GM18909 (cell line): ENCODE measurements around the gene SLC4A11.
"Not testable (repeated sequence)": the region's sequence is repeated elsewhere in the genome, so short reads cannot be mapped to it uniquely, and the experiment has no call there.

ENCODE experiments used
- ATAC-seq: cut with Tn5 transposase; IDR thresholded peaks from one replicate; pipeline ENCODE4 v1.9.1; 2021; ENCODE audit warnings: mild to moderate bottlenecking; ENCODE audit not compliant: unreplicated experiment, poor library complexity

Gene SLC4A11

GRCh38 chr20:3208786-3209256, 30.2 kb downstream of the SLC4A11 start:
- ATAC-seq: no peak

GRCh38 chr20:3204124-3204794, 34.7 kb downstream of the SLC4A11 start, which contains the start of gene DDRGK1:
TSS of gene DDRGK1 (minus strand) at chr20:3204682. CDS start at chr20:3204627, 55 bp downstream.
- ATAC-seq: peak; percentile 74

- ATAC-seq: peak; percentile 27
These were observed 35.5 kb downstream of the SLC4A11 start for GRCh38 chr20:3203315-3204123.

GRCh38 chr20:3202965-3203314, 36.0 kb downstream of the SLC4A11 start:
- peak; percentile 3 for ATAC-seq

GRCh38 chr20:3199976-3200755, 38.8 kb downstream of the SLC4A11 start:
- no peak for ATAC-seq

- ATAC-seq: no peak
These were observed 39.8 kb downstream of the SLC4A11 start for GRCh38 chr20:3199206-3199605.

DNA sequence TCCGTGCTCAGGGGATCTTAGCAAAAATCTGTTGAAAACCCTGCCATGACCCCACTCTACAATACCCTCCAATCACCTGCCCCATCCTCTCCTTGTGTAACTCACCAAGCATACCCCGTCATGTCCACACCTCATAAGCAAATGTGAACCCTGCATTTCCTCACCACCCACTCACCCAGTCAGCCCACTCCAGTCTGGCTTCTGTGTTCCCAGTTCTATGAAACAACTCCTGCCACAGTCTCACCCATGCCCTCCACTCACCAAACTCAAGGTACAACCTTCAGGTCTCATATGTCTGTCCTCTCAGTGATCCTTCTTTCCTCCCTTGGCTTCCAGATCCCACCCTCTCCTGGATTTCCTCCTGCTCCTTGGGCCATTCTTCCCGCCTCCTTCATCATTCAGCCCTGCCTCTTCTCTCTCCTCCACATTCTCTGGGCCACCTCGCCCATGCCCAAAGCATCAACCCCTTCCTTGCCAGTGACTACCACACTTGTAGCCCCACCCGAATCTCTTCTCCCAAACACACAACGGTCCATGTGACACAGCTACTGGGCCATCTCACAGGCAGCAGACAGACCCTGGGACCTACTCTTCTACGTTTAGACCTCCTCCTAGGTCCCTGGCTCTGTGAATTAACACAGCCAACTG, 43.3 kb downstream of the SLC4A11 start:
- no peak for ATAC-seq

DNA sequence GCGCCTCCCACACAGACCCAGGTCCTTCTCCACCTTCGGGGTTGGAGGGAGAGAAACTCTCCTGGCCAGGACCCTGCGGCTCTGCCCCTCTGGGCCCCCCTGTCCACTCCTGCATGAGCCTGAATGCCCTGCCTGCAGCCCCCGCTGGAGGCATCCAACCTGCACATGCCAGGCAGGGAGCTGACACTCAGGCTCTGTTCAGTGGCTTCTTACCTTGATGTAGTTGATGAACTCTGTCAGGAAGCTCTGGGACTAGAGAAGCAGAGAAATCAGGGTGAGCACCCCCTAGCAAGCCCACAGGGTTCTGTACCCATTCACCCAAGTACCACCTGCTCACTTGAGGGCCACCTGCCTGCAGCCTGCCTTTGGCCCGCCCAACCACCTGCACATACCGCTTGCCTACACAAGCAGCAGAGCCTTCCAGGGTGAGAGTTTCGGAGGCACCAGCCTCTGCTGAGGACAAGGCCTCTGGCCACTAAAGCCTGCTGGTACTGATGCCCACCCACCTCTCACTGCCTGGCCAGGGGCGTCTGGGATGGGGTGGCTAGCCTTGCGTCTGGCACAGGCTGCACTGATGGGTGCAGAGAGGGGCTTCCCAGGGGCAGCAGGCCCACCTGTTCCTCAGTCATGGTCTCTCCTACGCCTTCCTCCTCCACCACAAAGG, 44.2 kb downstream of the SLC4A11 start:
- no peak for ATAC-seq

DNA sequence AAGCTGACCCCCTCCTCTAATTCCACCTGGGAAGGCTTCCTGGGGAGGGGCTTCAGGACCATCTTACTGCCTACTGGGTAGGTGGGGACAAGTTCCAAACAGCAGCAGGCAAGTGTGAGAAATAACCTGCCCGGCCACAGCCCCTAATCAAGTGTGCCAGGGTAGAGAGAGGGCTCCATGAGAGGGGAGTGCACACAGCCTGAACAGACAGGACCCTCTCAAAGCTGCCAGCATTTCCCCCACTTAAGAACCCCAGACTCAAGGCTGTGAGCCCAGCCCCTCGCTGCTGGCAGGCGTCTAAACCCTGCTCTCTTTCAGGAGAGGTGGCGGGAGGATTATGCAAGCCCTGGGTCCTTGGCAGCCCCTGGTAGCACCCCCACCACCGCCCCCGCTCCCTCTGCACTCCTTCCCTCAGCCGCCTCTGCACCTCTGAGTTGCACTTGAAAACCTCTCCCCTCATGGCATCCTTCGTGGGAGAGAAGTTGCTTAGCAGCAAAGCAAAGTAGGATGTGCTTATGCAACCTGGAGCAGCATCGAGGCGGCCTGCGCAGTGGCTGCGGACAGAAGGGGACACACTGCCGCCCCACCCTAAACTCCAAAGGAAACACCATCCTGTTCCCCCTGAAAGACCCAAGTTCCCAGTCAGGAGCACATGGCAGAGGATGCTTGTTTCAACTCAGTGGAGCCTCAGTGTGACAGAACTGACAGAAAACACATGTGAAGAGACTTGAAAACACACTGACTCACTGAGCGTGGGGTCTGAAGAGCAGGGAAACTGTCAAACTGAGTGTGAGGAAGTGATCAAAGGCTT, 45.0 kb downstream of the SLC4A11 start:
- ATAC-seq: no peak

DNA sequence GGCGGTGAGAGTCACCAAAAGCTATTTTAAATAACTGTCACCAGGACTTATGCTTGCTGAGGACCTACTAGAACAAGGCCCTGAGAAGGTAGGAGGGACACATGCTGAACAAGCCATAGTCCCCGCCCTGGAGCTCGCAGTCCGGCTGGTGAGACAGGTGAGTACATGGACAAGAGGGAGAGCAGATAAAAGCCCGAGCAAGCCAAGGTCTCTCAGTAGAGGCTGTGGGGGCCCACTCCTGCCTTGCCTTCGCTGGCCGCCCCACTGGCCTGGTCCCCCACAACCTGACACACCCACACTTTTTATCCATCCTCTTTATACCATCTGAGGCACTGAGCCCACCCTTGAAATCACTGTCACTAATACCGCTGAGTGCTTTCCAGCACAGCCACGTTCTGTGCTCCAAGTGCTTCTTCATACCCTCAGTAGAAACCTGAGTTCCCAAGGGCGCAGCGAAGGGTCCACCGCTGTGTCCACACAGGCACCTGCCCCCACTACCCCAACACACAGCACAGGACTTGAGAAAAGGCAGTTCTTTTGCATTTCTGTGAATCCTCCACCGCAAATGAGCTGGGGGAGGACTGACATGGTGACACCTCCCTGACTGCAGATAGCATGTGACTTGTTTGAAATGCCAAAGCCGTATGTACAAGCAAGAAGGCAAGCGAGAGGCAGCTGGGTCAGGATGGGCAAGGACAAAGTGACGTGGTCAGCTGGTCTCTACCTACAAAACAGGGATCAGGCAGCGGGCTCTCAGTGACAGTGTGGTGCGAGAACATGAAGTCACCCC, 46.6 kb downstream of the SLC4A11 start:
- ATAC-seq: no peak

GRCh38 chr20:3190681-3191111, 48.3 kb downstream of the SLC4A11 start:
- no peak for ATAC-seq

DNA sequence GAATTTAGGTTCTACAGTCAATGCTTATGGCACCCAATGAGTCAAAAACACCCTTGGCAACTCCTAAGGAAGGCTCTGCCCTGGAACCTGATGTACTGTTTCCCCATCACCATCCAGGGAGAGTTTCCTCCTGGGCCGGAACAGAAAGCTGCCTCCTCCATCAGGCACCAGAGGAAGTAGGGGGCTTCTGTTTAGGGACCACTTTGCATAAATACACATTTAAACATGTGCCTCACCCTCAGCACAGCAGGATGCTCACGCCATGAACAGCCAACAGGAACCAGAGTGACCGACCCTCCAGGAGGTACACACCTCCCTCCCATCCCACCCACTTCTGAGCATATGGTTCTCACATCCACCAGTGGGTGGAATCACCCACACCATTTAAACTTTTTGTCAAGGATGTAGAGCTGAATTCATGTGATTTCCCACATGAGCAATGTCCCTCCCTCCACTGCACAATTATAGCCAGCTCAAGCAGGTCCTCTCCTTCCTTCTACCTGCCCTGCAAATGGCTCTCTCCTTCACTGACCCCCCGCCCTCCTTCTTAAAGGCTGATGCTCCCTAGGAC, 49.3 kb downstream of the SLC4A11 start:
- no peak for ATAC-seq

GRCh38 chr20:3188823-3189413, 50.1 kb downstream of the SLC4A11 start:
- ATAC-seq: no peak

- not testable (repeated sequence) for ATAC-seq
These were observed 51.1 kb downstream of the SLC4A11 start for GRCh38 chr20:3187861-3188260.

GRCh38 chr20:3183896-3184612, 54.9 kb downstream of the SLC4A11 start:
- no peak for ATAC-seq

DNA sequence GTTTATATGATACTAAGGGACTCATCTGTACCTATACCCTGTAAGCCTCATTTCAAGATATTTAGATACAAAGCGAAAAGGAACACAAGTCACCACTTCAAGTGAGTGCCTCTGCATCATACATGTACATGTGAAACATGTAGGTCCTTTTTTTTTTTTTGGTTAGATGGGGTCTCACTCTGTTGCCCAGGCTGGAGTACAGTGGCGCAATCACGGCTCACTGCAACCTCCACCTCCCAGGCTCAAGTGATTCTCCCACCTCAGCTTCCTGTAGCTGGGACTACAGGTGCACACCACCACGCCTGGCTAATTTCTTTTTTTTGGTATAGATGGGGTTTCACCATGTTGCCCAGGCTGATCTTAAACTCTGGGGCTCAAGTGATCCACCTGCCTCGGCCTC, 56.6 kb downstream of the SLC4A11 start:
- ATAC-seq: not testable (repeated sequence)

- no peak for ATAC-seq
These were observed 57.7 kb downstream of the SLC4A11 start for GRCh38 chr20:3181270-3181669.
